ENCODE data around the gene ENPP7. TPM values are rescaled to one million over a fixed set of nuclear protein-coding genes. Genes with fewer than 3 reads are reported as not detected.

The ENPP7 gene
- total RNA-seq, 1 donor from 2014 or later: not detected

- no peak for TF ChIP-seq CTCF (conservative IDR thresholded peaks at IDR 0.05)
- no peaks in the 10 kb centered on the region for H3K9me3 Mint-ChIP-seq
- H3K36me3 Mint-ChIP-seq (ENCODE audit: low read depth): no peaks in the 10 kb centered on the region
- H3K4me1 Mint-ChIP-seq: no peaks in the 10 kb centered on the region
- H3K4me3 Mint-ChIP-seq: no peak overlapping the region
- no peaks in the 10 kb centered on the region for H3K27me3 Mint-ChIP-seq (ENCODE audit: low read depth)
- no peak overlapping the region for H3K27ac Mint-ChIP-seq (ENCODE audit: unreplicated experiment)
- no peak for DNase-seq (ENCODE audit: low read depth, low spot score)
Observed at GRCh38 chr17:79698146-79698846, 32.4 kb upstream of the ENPP7 start.

DNA sequence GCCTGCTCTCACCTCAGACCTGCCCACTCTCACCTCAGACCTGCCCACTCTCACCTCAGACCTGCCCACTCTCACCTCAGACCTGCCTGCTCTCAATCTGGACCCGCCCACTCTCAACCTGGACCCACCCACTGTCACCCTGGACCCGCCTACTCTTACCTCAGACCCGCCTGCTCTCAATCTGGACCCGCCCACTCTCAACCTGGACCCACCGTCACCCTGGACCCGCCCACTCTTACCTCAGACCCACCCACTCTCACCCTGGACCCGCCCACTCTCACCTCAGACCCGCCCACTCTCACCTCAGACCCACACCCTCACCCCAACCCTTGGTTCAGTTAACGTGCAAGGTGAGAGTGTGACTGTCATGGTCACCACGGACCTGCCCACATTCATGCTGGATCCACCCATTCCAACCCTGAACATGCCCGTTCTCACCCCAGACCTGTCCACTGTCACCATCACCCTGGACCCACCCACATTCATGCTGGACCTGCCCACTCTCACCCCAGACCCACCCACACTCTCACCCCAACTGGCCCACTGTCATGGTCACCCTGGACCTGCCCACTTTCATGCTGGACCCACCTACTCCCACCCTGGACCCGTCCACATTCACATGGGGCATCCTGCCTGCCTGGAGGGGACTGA, 31.2 kb upstream of the ENPP7 start:
- Mint-ChIP-seq H3K36me3 (ENCODE audit: low read depth) (no peaks in the 10 kb centered on the region), H3K27me3 (ENCODE audit: low read depth) (no peaks in the 10 kb centered on the region), H3K27ac (ENCODE audit: unreplicated experiment) (no peak overlapping the region), H3K9me3 (no peaks in the 10 kb centered on the region), H3K4me1 (no peaks in the 10 kb centered on the region), H3K4me3 (no peak overlapping the region)
- DNase-seq (ENCODE audit: low read depth, low spot score): no peak
- TF ChIP-seq CTCF (conservative IDR thresholded peaks at IDR 0.05): no peak

- no peak overlapping the region for H3K27ac Mint-ChIP-seq (ENCODE audit: unreplicated experiment)
- H3K4me3 Mint-ChIP-seq: no peak overlapping the region
- H3K4me1 Mint-ChIP-seq: no peaks in the 10 kb centered on the region
Observed at GRCh38 chr17:79700592-79700991, 30.2 kb upstream of the ENPP7 start.

DNA sequence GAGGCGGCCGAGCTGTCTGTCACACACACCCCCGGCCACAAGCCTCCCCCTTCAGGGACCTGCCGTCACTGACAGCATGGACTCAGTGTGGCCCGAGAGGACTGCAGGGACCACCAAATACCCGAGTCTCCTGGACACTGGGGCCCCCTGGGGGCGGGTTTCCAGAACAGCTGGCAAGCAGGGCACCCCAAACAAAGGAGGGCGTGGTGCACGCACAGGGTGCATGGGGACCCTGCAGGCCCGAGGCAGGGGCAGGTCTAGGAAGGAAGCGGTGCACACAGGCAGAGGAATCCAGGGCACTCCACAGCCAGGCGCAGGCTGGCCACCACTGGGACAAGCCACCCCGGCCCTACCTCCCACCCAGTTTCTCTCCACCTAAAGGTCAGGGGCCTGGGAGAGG, 28.7 kb upstream of the ENPP7 start:
- DNase-seq (ENCODE audit: low read depth, low spot score): no peak
- peak; percentile 20 for TF ChIP-seq CTCF (conservative IDR thresholded peaks at IDR 0.05)
- Mint-ChIP-seq H3K27ac (ENCODE audit: unreplicated experiment) (no peak overlapping the region), H3K9me3 (no peaks in the 10 kb centered on the region), H3K4me1 (no peaks in the 10 kb centered on the region), H3K36me3 (ENCODE audit: low read depth) (no peaks in the 10 kb centered on the region), H3K27me3 (ENCODE audit: low read depth) (no peaks in the 10 kb centered on the region), H3K4me3 (no peak overlapping the region)

More at GRCh38 chr17:79700592-79700991, 30.2 kb upstream of the ENPP7 start:
- no peak for DNase-seq (ENCODE audit: low read depth, low spot score)
- Mint-ChIP-seq H3K36me3 (ENCODE audit: low read depth) (no peaks in the 10 kb centered on the region), H3K27me3 (ENCODE audit: low read depth) (no peaks in the 10 kb centered on the region), H3K9me3 (no peaks in the 10 kb centered on the region)
- TF ChIP-seq CTCF (conservative IDR thresholded peaks at IDR 0.05): no peak

GRCh38 chr17:79702550-79703236, 28.1 kb upstream of the ENPP7 start:
- H3K36me3 Mint-ChIP-seq (ENCODE audit: low read depth): no peaks in the 10 kb centered on the region
- no peaks in the 10 kb centered on the region for H3K4me1 Mint-ChIP-seq
- no peak for TF ChIP-seq CTCF (conservative IDR thresholded peaks at IDR 0.05)
- H3K27ac Mint-ChIP-seq (ENCODE audit: unreplicated experiment): no peak overlapping the region
- no peaks in the 10 kb centered on the region for H3K27me3 Mint-ChIP-seq (ENCODE audit: low read depth)
- H3K9me3 Mint-ChIP-seq: no peaks in the 10 kb centered on the region
- H3K4me3 Mint-ChIP-seq: no peak overlapping the region
- no peak for DNase-seq (ENCODE audit: low read depth, low spot score)
